ENCODE results near the gene PROM1.

PROM1 gene

GRCh38 chr4:16023776-16024408 is 59.9 kb downstream of the PROM1 start:
- no peak for DNase-seq

- DNase-seq, result no peak
Measured at GRCh38 chr4:16021804-16022560, 61.8 kb downstream of the PROM1 start.

GRCh38 chr4:16019649-16020048 is 64.2 kb downstream of the PROM1 start:
- no peak for DNase-seq

GRCh38 chr4:16018841-16019240 is 65.0 kb downstream of the PROM1 start:
- DNase-seq, result no peak

- no peak for DNase-seq
Measured at GRCh38 chr4:16018061-16018676, 65.7 kb downstream of the PROM1 start.

GRCh38 chr4:16016536-16016935 is 67.3 kb downstream of the PROM1 start:
- no peak for DNase-seq

GRCh38 chr4:16011173-16011572 is 72.7 kb downstream of the PROM1 start:
- no peak for DNase-seq

GRCh38 chr4:16009153-16009552 is 74.7 kb downstream of the PROM1 start:
- DNase-seq, result no peak

GRCh38 chr4:16007471-16008095 is 76.2 kb downstream of the PROM1 start:
- no peak for DNase-seq

- no peak for DNase-seq
Measured at GRCh38 chr4:16006771-16007446, 76.9 kb downstream of the PROM1 start.

GRCh38 chr4:16005676-16006075 is 78.1 kb downstream of the PROM1 start:
- no peak for DNase-seq

- DNase-seq, result peak; percentile 46
Measured at GRCh38 chr4:16001484-16001858, 82.4 kb downstream of the PROM1 start.

- DNase-seq, result no peak
Measured at GRCh38 chr4:16000708-16001483, 82.9 kb downstream of the PROM1 start.

GRCh38 chr4:15996773-15997172 is 87.0 kb downstream of the PROM1 start:
- no peak for DNase-seq

- no peak for DNase-seq
Measured at GRCh38 chr4:15995826-15996225, 88.0 kb downstream of the PROM1 start.

GRCh38 chr4:15992167-15992485 is 91.7 kb downstream of the PROM1 start:
- DNase-seq, result no peak

- no peak for DNase-seq
Measured at GRCh38 chr4:15990570-15991285, 93.1 kb downstream of the PROM1 start.

- no peak for DNase-seq
Measured at GRCh38 chr4:15989424-15989823, 94.4 kb downstream of the PROM1 start.

- DNase-seq, result no peak
Measured at GRCh38 chr4:15988222-15988621, 95.6 kb downstream of the PROM1 start.

GRCh38 chr4:15986907-15987306 is 96.9 kb downstream of the PROM1 start:
- DNase-seq, result no peak

- no peak for DNase-seq
Measured at GRCh38 chr4:15983610-15984009, 100.2 kb downstream of the PROM1 start.
